ENCODE data around the gene F13B.

Gene F13B

DNA sequence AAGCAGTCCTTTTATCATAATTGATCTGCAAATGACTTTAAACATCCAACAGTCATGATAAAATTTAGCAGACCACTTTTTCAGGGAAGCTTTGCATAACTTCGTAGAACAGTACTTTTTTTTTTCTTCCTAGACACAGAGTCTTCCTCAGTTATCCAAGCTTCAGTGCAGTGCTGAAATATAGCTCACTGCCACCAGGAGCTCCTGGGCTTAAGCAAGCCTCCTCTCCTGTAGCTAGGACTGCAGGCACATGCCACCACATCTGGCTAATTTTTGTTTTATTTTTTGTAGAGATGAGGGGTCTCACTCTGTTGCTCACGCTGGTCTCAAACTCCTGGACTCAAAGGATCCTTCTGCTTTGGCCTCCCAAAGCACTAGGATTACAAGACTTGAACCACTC, 3.8 kb downstream of the F13B start (continued):
- TF ChIP-seq, protein P1, sequence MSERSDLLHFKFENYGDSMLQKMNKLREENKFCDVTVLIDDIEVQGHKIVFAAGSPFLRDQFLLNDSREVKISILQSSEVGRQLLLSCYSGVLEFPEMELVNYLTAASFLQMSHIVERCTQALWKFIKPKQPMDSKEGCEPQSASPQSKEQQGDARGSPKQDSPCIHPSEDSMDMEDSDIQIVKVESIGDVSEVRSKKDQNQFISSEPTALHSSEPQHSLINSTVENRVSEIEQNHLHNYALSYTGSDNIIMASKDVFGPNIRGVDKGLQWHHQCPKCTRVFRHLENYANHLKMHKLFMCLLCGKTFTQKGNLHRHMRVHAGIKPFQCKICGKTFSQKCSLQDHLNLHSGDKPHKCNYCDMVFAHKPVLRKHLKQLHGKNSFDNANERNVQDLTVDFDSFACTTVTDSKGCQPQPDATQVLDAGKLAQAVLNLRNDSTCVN (tag by site-specific recombination; optimal IDR thresholded peaks at IDR 0.05), result no peak
- TF ChIP-seq ZNF132 (tag by site-specific recombination; IDR thresholded peaks at IDR 0.05; ENCODE audit: borderline replicate concordance) (no peak), ZNF394 (tag by site-specific recombination; IDR thresholded peaks at IDR 0.05; ENCODE audit: borderline replicate concordance) (no peak), ZSCAN23 (tag by site-specific recombination; IDR thresholded peaks at IDR 0.05) (no peak)

GRCh38 chr1:197062692-197063091, 4.4 kb downstream of the F13B start:
- no peaks in the 10 kb centered on the region for H3K36me3 ChIP-seq (ENCODE audit: control insufficient read depth in 2 of 2, insufficient read depth in 1 of 2, low read length in 2 of 2)
- no peaks in the 10 kb centered on the region for H3K4me1 ChIP-seq (ENCODE audit: control insufficient read depth, insufficient read depth, low read length)
- H3K9me3 ChIP-seq (ENCODE audit: control insufficient read depth, insufficient read depth, low read depth, low read length), result no peaks in the 10 kb centered on the region
- TF ChIP-seq, protein P2, sequence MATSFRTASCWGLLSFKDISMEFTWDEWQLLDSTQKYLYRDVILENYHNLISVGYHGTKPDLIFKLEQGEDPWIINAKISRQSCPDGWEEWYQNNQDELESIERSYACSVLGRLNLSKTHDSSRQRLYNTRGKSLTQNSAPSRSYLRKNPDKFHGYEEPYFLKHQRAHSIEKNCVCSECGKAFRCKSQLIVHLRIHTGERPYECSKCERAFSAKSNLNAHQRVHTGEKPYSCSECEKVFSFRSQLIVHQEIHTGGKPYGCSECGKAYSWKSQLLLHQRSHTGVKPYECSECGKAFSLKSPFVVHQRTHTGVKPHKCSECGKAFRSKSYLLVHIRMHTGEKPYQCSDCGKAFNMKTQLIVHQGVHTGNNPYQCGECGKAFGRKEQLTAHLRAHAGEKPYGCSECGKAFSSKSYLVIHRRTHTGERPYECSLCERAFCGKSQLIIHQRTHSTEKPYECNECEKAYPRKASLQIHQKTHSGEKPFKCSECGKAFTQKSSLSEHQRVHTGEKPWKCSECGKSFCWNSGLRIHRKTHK (tag by site-specific recombination; IDR thresholded peaks at IDR 0.05), result no peak
- no peak for TF ChIP-seq ZNF560 (tag by site-specific recombination; IDR thresholded peaks at IDR 0.05; ENCODE audit: borderline replicate concordance)
- TF ChIP-seq ZNF654 (tag by site-specific recombination; IDR thresholded peaks at IDR 0.05; ENCODE audit: low read depth), result no peak
- TF ChIP-seq, protein P3, sequence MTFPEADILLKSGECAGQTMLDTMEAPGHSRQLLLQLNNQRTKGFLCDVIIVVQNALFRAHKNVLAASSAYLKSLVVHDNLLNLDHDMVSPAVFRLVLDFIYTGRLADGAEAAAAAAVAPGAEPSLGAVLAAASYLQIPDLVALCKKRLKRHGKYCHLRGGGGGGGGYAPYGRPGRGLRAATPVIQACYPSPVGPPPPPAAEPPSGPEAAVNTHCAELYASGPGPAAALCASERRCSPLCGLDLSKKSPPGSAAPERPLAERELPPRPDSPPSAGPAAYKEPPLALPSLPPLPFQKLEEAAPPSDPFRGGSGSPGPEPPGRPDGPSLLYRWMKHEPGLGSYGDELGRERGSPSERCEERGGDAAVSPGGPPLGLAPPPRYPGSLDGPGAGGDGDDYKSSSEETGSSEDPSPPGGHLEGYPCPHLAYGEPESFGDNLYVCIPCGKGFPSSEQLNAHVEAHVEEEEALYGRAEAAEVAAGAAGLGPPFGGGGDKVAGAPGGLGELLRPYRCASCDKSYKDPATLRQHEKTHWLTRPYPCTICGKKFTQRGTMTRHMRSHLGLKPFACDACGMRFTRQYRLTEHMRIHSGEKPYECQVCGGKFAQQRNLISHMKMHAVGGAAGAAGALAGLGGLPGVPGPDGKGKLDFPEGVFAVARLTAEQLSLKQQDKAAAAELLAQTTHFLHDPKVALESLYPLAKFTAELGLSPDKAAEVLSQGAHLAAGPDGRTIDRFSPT (tag by site-specific recombination; IDR thresholded peaks at IDR 0.05), result no peak
- TF ChIP-seq PRDM2 (tag by site-specific recombination; IDR thresholded peaks at IDR 0.05; ENCODE audit: borderline replicate concordance), result no peak
- TF ChIP-seq ZNF664 (tag by site-specific recombination; IDR thresholded peaks at IDR 0.05), result no peak
- TF ChIP-seq, protein P4, sequence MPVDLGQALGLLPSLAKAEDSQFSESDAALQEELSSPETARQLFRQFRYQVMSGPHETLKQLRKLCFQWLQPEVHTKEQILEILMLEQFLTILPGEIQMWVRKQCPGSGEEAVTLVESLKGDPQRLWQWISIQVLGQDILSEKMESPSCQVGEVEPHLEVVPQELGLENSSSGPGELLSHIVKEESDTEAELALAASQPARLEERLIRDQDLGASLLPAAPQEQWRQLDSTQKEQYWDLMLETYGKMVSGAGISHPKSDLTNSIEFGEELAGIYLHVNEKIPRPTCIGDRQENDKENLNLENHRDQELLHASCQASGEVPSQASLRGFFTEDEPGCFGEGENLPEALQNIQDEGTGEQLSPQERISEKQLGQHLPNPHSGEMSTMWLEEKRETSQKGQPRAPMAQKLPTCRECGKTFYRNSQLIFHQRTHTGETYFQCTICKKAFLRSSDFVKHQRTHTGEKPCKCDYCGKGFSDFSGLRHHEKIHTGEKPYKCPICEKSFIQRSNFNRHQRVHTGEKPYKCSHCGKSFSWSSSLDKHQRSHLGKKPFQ (tag by site-specific recombination; IDR thresholded peaks at IDR 0.05), result no peak
- TF ChIP-seq SALL2 (tag by site-specific recombination; IDR thresholded peaks at IDR 0.05; ENCODE audit: borderline replicate concordance), result no peak
- no peak for TF ChIP-seq ZNF585B (tag by site-specific recombination; IDR thresholded peaks at IDR 0.05)
- no peak for TF ChIP-seq ZNF529 (tag by site-specific recombination; IDR thresholded peaks at IDR 0.05; ENCODE audit: insufficient replicate concordance)
- TF ChIP-seq, protein P5, sequence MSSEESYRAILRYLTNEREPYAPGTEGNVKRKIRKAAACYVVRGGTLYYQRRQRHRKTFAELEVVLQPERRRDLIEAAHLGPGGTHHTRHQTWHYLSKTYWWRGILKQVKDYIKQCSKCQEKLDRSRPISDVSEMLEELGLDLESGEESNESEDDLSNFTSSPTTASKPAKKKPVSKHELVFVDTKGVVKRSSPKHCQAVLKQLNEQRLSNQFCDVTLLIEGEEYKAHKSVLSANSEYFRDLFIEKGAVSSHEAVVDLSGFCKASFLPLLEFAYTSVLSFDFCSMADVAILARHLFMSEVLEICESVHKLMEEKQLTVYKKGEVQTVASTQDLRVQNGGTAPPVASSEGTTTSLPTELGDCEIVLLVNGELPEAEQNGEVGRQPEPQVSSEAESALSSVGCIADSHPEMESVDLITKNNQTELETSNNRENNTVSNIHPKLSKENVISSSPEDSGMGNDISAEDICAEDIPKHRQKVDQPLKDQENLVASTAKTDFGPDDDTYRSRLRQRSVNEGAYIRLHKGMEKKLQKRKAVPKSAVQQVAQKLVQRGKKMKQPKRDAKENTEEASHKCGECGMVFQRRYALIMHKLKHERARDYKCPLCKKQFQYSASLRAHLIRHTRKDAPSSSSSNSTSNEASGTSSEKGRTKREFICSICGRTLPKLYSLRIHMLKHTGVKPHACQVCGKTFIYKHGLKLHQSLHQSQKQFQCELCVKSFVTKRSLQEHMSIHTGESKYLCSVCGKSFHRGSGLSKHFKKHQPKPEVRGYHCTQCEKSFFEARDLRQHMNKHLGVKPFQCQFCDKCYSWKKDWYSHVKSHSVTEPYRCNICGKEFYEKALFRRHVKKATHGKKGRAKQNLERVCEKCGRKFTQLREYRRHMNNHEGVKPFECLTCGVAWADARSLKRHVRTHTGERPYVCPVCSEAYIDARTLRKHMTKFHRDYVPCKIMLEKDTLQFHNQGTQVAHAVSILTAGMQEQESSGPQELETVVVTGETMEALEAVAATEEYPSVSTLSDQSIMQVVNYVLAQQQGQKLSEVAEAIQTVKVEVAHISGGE (tag by site-specific recombination; conservative IDR thresholded peaks at IDR 0.05; ENCODE audit: low read depth), result no peak
- TF ChIP-seq ZNF843 (tag by site-specific recombination; IDR thresholded peaks at IDR 0.05), result no peak
- TF ChIP-seq, protein P6, sequence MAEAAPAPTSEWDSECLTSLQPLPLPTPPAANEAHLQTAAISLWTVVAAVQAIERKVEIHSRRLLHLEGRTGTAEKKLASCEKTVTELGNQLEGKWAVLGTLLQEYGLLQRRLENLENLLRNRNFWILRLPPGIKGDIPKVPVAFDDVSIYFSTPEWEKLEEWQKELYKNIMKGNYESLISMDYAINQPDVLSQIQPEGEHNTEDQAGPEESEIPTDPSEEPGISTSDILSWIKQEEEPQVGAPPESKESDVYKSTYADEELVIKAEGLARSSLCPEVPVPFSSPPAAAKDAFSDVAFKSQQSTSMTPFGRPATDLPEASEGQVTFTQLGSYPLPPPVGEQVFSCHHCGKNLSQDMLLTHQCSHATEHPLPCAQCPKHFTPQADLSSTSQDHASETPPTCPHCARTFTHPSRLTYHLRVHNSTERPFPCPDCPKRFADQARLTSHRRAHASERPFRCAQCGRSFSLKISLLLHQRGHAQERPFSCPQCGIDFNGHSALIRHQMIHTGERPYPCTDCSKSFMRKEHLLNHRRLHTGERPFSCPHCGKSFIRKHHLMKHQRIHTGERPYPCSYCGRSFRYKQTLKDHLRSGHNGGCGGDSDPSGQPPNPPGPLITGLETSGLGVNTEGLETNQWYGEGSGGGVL (tag by site-specific recombination; IDR thresholded peaks at IDR 0.05), result no peak
- H3K27ac ChIP-seq (ENCODE audit: extremely low read depth, low read depth, low read length), result no peak overlapping the region
- POLR2A ChIA-PET, result no interaction called here
- no peak overlapping the region for H3K4me3 ChIP-seq (ENCODE audit: low read depth, low read length)
- CTCF ChIA-PET, result no interaction called here

All from HEK293 (cell line).